Tibial nerve (tissue), 4 donors: ENCODE results near the gene CPA1.

Experiments used
- EP300 ChIP-seq, 2 donors: sonication (generic); formaldehyde crosslinking; IDR thresholded peaks; one replicate each; pipeline ENCODE4 v1.6.1; 2017; ENCODE audit warnings: antibody characterized with exemption in 2 of 2, mild to moderate bottlenecking in 1 of 2
- POLR2A ChIP-seq, 2 donors: fragments of 450-650 bp; IDR thresholded peaks; one replicate each; pipeline ENCODE4 v1.6.1; 2017; ENCODE audit warnings: antibody characterized with exemption in 2 of 2, mild to moderate bottlenecking in 2 of 2, moderate library complexity in 2 of 2
- TF ChIP-seq, protein P1 (sequence below), 5 experiments: fragments of 200-600 bp in 3 of 5; fragments of 450-650 bp in 2 of 5; sonication (generic) in 3 of 5; IDR thresholded peaks; one replicate each; pipeline ENCODE4 v1.5.1; 2016 to 2019; ENCODE audit warnings: antibody characterized with exemption in 5 of 5, mild to moderate bottlenecking in 3 of 5, moderate library complexity in 2 of 5

DNA sequence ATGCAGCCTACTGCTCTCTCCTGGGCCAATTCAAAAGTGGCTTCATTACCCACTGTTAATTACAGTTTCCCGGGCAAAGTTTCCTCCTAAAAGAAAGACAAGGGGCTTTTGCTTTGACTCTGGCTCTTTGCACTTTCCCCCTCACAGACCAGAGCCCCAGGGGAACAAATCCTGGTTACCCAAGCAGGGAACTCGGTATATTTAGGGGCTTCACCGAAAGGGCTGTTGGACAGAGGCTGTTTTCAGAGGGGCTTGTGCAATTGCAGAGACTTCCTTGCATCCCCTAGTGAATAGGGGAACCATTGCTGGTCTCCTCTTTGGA is 7.0 kb downstream of the CPA1 start:
- TF ChIP-seq, protein P1, sequence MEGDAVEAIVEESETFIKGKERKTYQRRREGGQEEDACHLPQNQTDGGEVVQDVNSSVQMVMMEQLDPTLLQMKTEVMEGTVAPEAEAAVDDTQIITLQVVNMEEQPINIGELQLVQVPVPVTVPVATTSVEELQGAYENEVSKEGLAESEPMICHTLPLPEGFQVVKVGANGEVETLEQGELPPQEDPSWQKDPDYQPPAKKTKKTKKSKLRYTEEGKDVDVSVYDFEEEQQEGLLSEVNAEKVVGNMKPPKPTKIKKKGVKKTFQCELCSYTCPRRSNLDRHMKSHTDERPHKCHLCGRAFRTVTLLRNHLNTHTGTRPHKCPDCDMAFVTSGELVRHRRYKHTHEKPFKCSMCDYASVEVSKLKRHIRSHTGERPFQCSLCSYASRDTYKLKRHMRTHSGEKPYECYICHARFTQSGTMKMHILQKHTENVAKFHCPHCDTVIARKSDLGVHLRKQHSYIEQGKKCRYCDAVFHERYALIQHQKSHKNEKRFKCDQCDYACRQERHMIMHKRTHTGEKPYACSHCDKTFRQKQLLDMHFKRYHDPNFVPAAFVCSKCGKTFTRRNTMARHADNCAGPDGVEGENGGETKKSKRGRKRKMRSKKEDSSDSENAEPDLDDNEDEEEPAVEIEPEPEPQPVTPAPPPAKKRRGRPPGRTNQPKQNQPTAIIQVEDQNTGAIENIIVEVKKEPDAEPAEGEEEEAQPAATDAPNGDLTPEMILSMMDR (IDR thresholded peaks at IDR 0.05) = no peak
- no peak for TF ChIP-seq EP300 (IDR thresholded peaks at IDR 0.05)
- TF ChIP-seq POLR2A (IDR thresholded peaks at IDR 0.05) = no peak
